Sigmoid colon (tissue), 7 donors: ENCODE measurements around the gene MSH5. TPM values are rescaled to one million over a fixed set of nuclear protein-coding genes. Genes with fewer than 3 reads are reported as not detected.

ENCODE experiments used
- DNase-seq: peaks from one replicate; pipeline ENCODE4 v3.0.0-alpha.2; 2019
- H3K27ac ChIP-seq, 4 donors: fragments of 200-600 bp; sonication (generic); one replicate each; pipeline ENCODE4 v1.5.1; 2016 to 2019; ENCODE audit warnings: mild to moderate bottlenecking in 1 of 4
- H3K27me3 ChIP-seq, 3 donors: fragments of 200-600 bp; sonication (generic); one replicate each; pipeline ENCODE4 v1.5.1; 2019; ENCODE audit warnings: mild to moderate bottlenecking in 1 of 3
- H3K36me3 ChIP-seq, 4 donors: fragments of 200-600 bp; sonication (generic); one replicate each; pipeline ENCODE4 v1.5.1; 2016 to 2019
- H3K4me1 ChIP-seq, 4 donors: fragments of 200-600 bp; sonication (generic); one replicate each; pipeline ENCODE4 v1.5.1; 2017 to 2019
- H3K4me3 ChIP-seq, 4 donors: fragments of 200-600 bp; sonication (generic); one replicate each; pipeline ENCODE4 v1.5.1; 2017 to 2019; ENCODE audit warnings: mild to moderate bottlenecking in 2 of 4, moderate library complexity in 1 of 4
- H3K9me3 ChIP-seq, 4 donors: fragments of 200-600 bp in 3 of 4; sonication (generic) in 3 of 4; one replicate each; pipeline versions ENCODE4 v1.5.1 to v1.6.1; 2013 to 2019
- EP300 ChIP-seq, 4 donors: sonication (generic); formaldehyde crosslinking; IDR thresholded peaks; one replicate each; pipeline ENCODE4 v1.6.1; 2017; ENCODE audit warnings: antibody characterized with exemption in 4 of 4
- POLR2A ChIP-seq, 2 donors: fragments of 450-650 bp; IDR thresholded peaks; one replicate each; pipeline ENCODE4 v1.6.1; 2016; ENCODE audit warnings: antibody characterized with exemption in 2 of 2, mild to moderate bottlenecking in 2 of 2, moderate library complexity in 2 of 2
- POLR2AphosphoS5 ChIP-seq, 4 donors: sonication (generic); formaldehyde crosslinking; IDR thresholded peaks; one replicate each; pipeline ENCODE4 v1.6.1; 2017; ENCODE audit warnings: antibody characterized with exemption in 4 of 4
- WGBS, 2 donors: extraction: QIAGEN DNeasy Blood & Tissue Kit; methylation state at CpG; one replicate each; pipeline ENCODE4 v1.1.7; 2013; 5-methylcytosine and 5-hydroxymethylcytosine counted together
- intact Hi-C: fragments of 100-400 bp; cut with DNase I; formaldehyde crosslinking; loops from one replicate; pipeline ENCODE4 v1.15.1; 2023
- polyA plus RNA-seq, 3 donors: library from polyadenylated mRNA; stranded (reverse); fragments of 200-250 nt; gene quantifications; one replicate each; pipeline ENCODE4 v1.2.3, GENCODE V29; 2013
- total RNA-seq, 4 donors: library from RNA; depleted of rRNA; stranded (reverse); fragments of >200 nt; gene quantifications; one replicate each; pipeline ENCODE4 v1.1.0, GENCODE V29; 2016
- TF ChIP-seq, protein P1 (sequence below), 4 experiments: fragments of 450-650 bp in 3 of 4; fragments of 200-600 bp in 1 of 4; IDR thresholded peaks; one replicate each; pipeline ENCODE4 v1.5.1; 2016 to 2019; ENCODE audit warnings: antibody characterized with exemption in 4 of 4, mild to moderate bottlenecking in 3 of 4, moderate library complexity in 2 of 4
- donor health status: healthy with polysubstance abuse.
- donor health status: Bipolar disorder and iron deficiency.
- donor health status: healthy.

MSH5 gene
- total and polyA plus RNA-seq, 7 donors: 1.6 to 23.5 (median 5.7) TPM; not detected in 1

GRCh38 chr6:31701666-31702404 lies 38.0 kb upstream of the MSH5 start:
- peak overlapping the region; percentile 94 to 99 (median 97) for H3K27ac ChIP-seq
- WGBS, 2 donors: 24 to 30% methylated on average over 7 of the region's 7 CpGs
- TF ChIP-seq POLR2A (IDR thresholded peaks at IDR 0.05): no peak
- no peak for TF ChIP-seq EP300 (IDR thresholded peaks at IDR 0.05)
- peaks cover 0 to 38% (median 13%) of the 10 kb centered on the region in 4 donors for H3K36me3 ChIP-seq
- peak overlapping the region; percentile 66 to 92 (median 80) for H3K4me3 ChIP-seq
- H3K27me3 ChIP-seq: no peaks in the 10 kb centered on the region
- no peaks in the 10 kb centered on the region for H3K9me3 ChIP-seq
- H3K4me1 ChIP-seq: peaks cover 0 to 36% (median 22%) of the 10 kb centered on the region in 4 donors
- intact Hi-C loops: loop anchor here (10.0 kb wide), 1 partner anchor 157 kb away; the partner anchor contains the start of genes ATP6V1G2, DDX39B and NFKBIL1
- no peak for DNase-seq

DNA sequence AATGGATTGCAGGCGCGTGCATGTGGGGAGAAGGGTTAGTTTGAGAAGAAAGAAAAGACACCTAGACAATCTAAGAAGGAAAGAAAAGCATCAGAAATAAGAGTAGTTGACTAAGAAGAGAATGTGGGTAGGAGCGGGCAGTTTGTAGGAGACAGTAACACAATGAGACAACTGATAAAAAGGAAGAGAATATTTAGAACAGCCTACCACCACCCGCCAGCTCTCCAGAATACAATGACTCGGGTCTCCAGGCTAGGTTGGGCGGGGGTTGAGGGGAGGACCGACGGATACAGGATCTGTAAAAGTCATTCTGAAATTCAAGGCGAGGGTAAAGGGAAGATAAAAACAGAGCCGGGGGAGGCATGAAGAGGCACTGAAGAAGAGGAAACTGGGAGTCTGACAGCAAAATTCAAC lies 37.4 kb upstream of the MSH5 start:
- WGBS, 2 donors: 0% methylated on average over 10 of the region's 10 CpGs

DNA sequence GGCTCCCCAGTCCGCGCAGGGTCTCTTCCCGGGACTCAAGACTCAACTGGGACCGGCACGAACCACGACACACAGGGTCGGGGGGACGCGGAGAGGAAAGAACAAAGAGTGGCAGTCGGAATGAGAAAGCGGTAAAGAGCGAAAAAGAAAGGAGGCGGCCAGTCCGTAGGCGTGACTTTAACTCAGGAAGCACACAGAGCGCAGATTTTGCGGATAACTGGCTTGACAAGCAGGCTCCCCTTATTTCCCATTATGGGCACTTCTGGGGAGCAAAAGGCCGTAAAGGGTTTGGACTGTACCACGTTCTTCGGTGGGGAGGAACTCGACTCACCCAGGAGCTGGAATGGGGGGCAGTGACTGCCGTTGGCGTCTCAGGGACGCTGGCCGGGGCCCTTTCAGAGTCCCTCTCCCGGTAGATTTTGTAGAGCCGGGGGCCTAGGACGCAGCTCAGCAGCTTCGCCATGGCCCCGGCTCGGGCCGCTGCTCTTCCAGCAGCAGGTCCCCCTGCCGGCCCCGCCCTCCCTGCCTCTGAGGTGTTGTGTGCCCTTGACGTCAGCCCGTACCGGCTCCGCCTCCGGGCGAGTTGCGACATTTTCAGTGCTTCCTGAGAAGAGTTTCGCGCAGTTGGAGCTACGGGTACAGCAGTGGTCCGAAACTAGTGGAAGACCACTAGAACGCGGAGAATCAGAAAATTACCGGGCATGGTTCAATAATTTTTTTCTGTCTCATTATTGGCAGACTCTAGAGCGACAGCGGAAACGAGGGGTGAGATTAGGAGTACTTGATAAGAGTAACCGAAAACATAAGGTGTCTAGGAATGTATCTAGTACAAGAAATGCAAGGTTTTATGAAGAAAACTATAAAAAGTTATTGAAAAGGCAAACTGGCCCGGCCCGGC lies 36.7 kb upstream of the MSH5 start, which contains the start of gene ABHD16A:
Gene ABHD16A (minus strand): TSS at position 506 of the 898 bp plus-strand sequence. CDS start 43 bp downstream, at position 463.
- DNase-seq: peak; percentile 100
- H3K27me3 ChIP-seq: no peaks in the 10 kb centered on the region
- peaks cover 0 to 25% (median 8%) of the 10 kb centered on the region in 4 donors for H3K36me3 ChIP-seq
- TF ChIP-seq POLR2A (IDR thresholded peaks at IDR 0.05) (peak; percentile 99), EP300 (IDR thresholded peaks at IDR 0.05) (peak in 2 of 4 donors; percentile 66 to 82), POLR2AphosphoS5 (IDR thresholded peaks at IDR 0.05) (peak; percentile 98 to 99 (median 99))
- TF ChIP-seq, protein P1, sequence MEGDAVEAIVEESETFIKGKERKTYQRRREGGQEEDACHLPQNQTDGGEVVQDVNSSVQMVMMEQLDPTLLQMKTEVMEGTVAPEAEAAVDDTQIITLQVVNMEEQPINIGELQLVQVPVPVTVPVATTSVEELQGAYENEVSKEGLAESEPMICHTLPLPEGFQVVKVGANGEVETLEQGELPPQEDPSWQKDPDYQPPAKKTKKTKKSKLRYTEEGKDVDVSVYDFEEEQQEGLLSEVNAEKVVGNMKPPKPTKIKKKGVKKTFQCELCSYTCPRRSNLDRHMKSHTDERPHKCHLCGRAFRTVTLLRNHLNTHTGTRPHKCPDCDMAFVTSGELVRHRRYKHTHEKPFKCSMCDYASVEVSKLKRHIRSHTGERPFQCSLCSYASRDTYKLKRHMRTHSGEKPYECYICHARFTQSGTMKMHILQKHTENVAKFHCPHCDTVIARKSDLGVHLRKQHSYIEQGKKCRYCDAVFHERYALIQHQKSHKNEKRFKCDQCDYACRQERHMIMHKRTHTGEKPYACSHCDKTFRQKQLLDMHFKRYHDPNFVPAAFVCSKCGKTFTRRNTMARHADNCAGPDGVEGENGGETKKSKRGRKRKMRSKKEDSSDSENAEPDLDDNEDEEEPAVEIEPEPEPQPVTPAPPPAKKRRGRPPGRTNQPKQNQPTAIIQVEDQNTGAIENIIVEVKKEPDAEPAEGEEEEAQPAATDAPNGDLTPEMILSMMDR (IDR thresholded peaks at IDR 0.05): no peak
- H3K4me3 ChIP-seq: peak within 1 kb of the TSS; percentile 66 to 92 (median 80)
- WGBS, 2 donors: 0 to 1% methylated on average over 54 of the region's 54 CpGs
- peaks cover 0 to 36% (median 22%) of the 10 kb centered on the region in 4 donors for H3K4me1 ChIP-seq
- H3K9me3 ChIP-seq: no peaks in the 10 kb centered on the region
- peak within 1 kb of the TSS; percentile 94 to 99 (median 97) for H3K27ac ChIP-seq
- intact Hi-C loops: loop anchor here (1.0 to 10.0 kb wide), 2 partner anchors 25 to 158 kb away; partner anchors contain the start of genes ATP6V1G2, DDX39B and NFKBIL1

More for the DNA sequence above, 37.4 kb upstream of the MSH5 start:
- peak overlapping the region; percentile 66 to 92 (median 80) for H3K4me3 ChIP-seq
- TF ChIP-seq, protein P1 (IDR thresholded peaks at IDR 0.05): no peak
- no peak for TF ChIP-seq POLR2AphosphoS5 (IDR thresholded peaks at IDR 0.05)
- TF ChIP-seq POLR2A (IDR thresholded peaks at IDR 0.05): no peak
- no peak for TF ChIP-seq EP300 (IDR thresholded peaks at IDR 0.05)
- DNase-seq: no peak
- H3K9me3 ChIP-seq: no peaks in the 10 kb centered on the region
- peaks cover 0 to 32% (median 10%) of the 10 kb centered on the region in 4 donors for H3K36me3 ChIP-seq
- intact Hi-C loops: loop anchor here (10.0 kb wide), 1 partner anchor 158 kb away; the partner anchor contains the start of genes ATP6V1G2, DDX39B and NFKBIL1
- H3K4me1 ChIP-seq: peaks cover 0 to 36% (median 22%) of the 10 kb centered on the region in 4 donors
- H3K27me3 ChIP-seq: no peaks in the 10 kb centered on the region
- peak overlapping the region; percentile 94 to 99 (median 97) for H3K27ac ChIP-seq

- intact Hi-C loops: loop anchor here (5.0 to 10.0 kb wide), 2 partner anchors 86 to 161 kb away; partner anchors contain the start of genes ATP6V1G2, DDX39B and NFKBIL1
- WGBS, 2 donors: 93% methylated on average over 6 of the region's 6 CpGs
- DNase-seq: no peak
- Histone ChIP-seq H3K36me3 (peaks cover 0 to under 1% (median 0%) of the 10 kb centered on the region in 4 donors), H3K27ac (no peak overlapping the region), H3K4me3 (no peak overlapping the region), H3K4me1 (peaks cover 0 to 24% (median 15%) of the 10 kb centered on the region in 4 donors), H3K9me3 (no peaks in the 10 kb centered on the region), H3K27me3 (no peaks in the 10 kb centered on the region)
- no peak for TF ChIP-seq POLR2A (IDR thresholded peaks at IDR 0.05)
- no peak for TF ChIP-seq POLR2AphosphoS5 (IDR thresholded peaks at IDR 0.05)
- TF ChIP-seq EP300 (IDR thresholded peaks at IDR 0.05): no peak
- TF ChIP-seq, protein P1 (IDR thresholded peaks at IDR 0.05): no peak
Measured at GRCh38 chr6:31705931-31706330, 33.9 kb upstream of the MSH5 start.
